NB4 (cell line): ENCODE data around the gene MVD.
A peak's percentile ranks its signal among the peaks of the same experiment; 100 is the strongest.

Experiments used
- CTCF ChIP-seq: IDR thresholded peaks from one replicate; pipeline ENCODE4 v1.5.1; 2012; ENCODE audit warnings: low read depth, low read length
- MYC ChIP-seq: IDR thresholded peaks from 2 replicates; pipeline ENCODE4 v1.6.1; 2011; ENCODE audit warnings: low read depth, low read length
- POLR2A ChIP-seq: IDR thresholded peaks from 2 replicates; pipeline ENCODE4 v1.6.1; 2011; ENCODE audit warnings: mild to moderate bottlenecking; ENCODE audit not compliant: insufficient read length; ENCODE audit errors: extremely low read depth
- TF ChIP-seq, protein P1 (sequence below): IDR thresholded peaks from 2 replicates; pipeline ENCODE4 v1.6.1; 2011; ENCODE audit warnings: low read depth, low read length

GRCh38 chr16:88650749-88651275 is 12.1 kb downstream of the MVD start, which contains the start of gene CYBA:
- TF ChIP-seq POLR2A (peak; percentile 74), MYC (peak; percentile 42; the same call in 1 of the 2 replicates), CTCF (no peak)
- TF ChIP-seq, protein P1, sequence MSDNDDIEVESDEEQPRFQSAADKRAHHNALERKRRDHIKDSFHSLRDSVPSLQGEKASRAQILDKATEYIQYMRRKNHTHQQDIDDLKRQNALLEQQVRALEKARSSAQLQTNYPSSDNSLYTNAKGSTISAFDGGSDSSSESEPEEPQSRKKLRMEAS, result 0 out of 2 replicates have a peak, but pooled peaks have one; percentile 24
